Retinal pigment epithelial cell (primary cell): ENCODE results near the gene L2HGDH.
A peak's percentile ranks its signal among the peaks of the same experiment; 100 is the strongest.

Experiments used
- DNase-seq: peaks from one replicate; pipeline ENCODE4 v3.0.0-alpha.2; 2010; ENCODE audit warnings: low read depth
- H3K4me3 ChIP-seq: 2 replicates; pipeline ENCODE4 v1.5.1; 2011; ENCODE audit warnings: mild to moderate bottlenecking, low read length, control low read depth, moderate library complexity
- TF ChIP-seq, protein P1 (sequence below): conservative IDR thresholded peaks from 2 replicates; pipeline ENCODE4 v1.5.1; 2011; ENCODE audit warnings: low read depth, low read length, control low read depth, inconsistent platforms

Gene L2HGDH

DNA sequence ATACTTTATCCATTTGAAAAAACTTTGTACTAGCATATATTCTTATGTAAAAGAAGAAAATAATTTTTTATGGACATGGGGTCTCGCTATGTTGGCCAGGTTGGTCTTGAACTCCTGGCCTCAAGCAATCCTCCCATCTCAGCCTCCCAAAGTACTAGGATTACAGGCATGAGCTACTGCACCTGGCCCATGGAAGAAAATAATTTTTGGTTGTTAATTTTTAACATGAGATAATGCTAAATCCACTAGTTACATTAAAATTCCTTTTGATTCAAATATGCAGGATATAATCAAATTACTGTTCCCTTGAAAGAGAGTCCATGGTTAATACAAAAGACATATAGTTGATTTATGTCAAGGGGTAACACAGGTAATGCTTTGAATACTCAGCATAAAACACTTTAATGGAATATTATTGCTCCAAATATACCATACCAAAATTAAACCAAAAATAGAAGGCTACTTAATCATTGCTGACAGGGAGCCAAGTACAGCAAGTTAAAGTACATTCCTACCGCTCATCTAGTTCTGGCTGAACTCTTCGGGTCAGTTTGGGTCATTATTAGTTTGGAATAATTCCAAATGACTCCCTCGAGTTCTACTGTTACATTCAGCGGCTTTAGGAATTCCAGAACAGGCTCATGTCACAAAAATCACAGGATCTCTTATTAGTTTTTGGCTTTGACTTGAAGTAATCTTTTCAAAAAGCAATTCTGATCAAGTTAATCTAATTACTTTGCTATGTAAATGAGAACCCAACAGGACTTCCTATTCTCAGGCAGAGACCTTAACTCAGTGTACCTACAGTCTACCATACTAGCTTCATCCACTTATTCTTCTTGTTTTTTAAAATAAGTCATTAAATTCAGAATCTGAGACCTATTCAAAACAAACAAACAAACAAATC, 86.7 kb downstream of the L2HGDH start:
- TF ChIP-seq, protein P1, sequence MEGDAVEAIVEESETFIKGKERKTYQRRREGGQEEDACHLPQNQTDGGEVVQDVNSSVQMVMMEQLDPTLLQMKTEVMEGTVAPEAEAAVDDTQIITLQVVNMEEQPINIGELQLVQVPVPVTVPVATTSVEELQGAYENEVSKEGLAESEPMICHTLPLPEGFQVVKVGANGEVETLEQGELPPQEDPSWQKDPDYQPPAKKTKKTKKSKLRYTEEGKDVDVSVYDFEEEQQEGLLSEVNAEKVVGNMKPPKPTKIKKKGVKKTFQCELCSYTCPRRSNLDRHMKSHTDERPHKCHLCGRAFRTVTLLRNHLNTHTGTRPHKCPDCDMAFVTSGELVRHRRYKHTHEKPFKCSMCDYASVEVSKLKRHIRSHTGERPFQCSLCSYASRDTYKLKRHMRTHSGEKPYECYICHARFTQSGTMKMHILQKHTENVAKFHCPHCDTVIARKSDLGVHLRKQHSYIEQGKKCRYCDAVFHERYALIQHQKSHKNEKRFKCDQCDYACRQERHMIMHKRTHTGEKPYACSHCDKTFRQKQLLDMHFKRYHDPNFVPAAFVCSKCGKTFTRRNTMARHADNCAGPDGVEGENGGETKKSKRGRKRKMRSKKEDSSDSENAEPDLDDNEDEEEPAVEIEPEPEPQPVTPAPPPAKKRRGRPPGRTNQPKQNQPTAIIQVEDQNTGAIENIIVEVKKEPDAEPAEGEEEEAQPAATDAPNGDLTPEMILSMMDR, result no peak
- DNase-seq, result peak; percentile 96
- no peak overlapping the region for H3K4me3 ChIP-seq

DNA sequence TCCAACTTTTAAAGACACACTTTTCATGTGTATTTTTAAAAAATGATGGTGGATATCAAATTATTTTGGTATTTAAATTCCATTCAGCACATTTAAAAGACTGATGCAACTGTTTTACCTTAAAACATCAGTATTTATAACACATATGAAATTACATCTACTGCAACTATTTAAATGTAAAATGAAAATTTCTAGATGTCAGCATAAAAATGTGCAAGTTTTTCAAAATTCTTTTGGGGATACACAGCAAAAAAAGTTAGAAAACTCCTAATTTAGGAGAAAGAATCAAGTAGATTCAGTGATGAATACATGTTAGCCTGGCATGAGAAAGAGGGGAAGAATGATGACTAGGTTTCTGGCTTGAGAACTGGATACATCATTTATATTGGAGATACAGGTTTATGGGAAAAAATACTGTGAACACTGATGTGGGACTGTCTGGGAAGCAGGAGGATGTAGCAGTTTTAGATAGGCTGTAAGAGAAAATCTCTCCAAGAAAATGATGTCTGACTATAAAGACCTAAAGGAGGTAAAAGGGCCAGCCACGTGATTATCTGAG, 89.9 kb downstream of the L2HGDH start:
- DNase-seq, result no peak
- H3K4me3 ChIP-seq, result no peak overlapping the region
- TF ChIP-seq, protein P1, result no peak

DNA sequence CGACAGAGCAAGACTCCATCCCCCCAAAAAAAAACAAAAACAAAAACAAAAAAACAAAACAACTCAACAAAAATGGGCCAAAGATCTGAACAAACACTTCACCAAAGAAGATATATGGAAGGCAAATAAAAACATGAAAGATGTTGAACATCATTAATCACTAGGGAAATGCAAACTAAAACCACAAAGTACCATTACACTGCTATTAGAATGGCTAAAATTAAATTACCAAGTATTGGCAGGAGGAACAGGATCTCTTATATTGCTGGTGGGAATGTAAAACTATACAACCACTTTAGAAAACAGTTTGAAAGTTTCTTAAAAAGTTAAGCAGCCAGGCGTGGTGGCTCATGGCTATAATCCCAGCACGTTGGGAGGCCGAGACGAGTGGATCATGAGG, 93.5 kb downstream of the L2HGDH start:
- DNase-seq, result no peak
- TF ChIP-seq, protein P1, result no peak

DNA sequence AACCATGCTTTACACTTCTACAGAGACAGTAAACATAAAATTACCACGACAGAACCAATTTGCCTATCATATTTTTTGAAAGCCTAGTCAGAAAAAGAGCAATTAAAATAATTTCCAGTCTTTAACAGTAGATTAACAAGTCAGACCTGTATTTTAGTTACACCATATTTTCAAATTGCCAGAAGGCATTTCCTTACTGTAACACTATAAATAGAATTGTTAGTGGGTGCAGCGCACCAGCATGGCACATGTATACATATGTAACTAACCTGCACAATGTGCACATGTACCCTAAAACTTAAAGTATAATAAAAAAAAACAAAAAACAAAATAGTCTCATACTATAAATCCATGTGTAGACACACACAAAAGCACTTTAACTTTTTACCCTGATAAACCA, 96.6 kb downstream of the L2HGDH start:
- TF ChIP-seq, protein P1, result no peak
- no peak for DNase-seq
- H3K4me3 ChIP-seq, result no peak overlapping the region

More for the DNA sequence above, 93.5 kb downstream of the L2HGDH start:
- no peak overlapping the region for H3K4me3 ChIP-seq

DNA sequence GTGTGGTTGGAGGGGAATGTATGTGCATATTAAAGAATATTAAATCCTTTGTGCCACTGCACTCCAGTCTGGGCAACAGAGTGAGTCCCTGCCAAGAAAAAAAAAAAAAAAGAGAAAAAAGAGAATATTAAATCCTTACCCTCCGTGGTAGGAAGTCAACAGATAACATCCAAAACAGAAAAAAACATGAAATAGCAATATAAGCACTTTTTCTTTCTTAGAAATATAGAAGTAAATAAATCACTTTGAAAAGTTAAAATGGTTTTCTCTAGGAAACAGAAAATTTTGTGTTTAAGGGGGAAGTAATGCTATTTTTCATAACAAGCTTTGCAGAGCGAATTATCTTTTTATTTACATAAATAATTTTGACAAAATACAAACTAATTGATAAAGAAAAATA, 98.2 kb downstream of the L2HGDH start:
- no peak overlapping the region for H3K4me3 ChIP-seq
- TF ChIP-seq, protein P1, result no peak

DNA sequence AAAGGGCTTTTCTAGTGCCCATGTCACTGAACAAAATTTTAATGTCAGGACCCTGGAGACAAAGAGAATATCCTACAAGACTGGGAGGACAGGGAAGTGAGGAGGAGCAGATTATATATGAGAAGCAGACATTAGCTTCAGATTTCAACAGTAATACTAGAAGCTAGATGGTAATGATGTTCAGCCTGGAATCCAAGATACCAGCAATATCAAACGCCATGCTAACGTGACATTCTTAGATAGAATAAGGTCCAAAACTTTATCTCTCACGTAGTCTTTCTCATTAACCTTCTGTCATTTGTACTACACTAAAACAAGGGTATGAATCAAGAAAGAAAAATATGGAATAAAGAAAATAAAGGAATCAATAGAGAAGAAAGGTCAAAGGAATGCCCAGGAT, 99.3 kb downstream of the L2HGDH start:
- DNase-seq, result no peak
- TF ChIP-seq, protein P1, result no peak

More for the DNA sequence above, 98.2 kb downstream of the L2HGDH start:
- no peak for DNase-seq

DNA sequence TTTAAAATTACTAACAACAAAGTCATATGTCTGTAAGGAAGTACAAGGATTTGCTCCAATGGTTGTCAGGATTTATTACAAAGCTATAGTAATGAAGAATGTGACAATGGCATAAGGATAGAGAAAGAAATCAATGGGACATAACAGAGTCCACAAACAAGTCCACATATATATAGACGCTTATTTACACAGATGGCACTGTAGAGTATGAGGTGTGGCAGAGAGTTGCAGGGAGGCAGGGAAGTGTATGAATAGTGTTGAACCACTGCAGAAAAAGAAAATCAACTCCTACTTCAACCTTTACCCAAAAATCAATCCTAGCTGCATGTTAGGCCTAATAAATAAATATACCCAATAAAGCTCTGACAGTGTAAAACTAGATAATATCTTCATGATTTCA, 102.0 kb downstream of the L2HGDH start:
- TF ChIP-seq, protein P1, result no peak
- no peak overlapping the region for H3K4me3 ChIP-seq
- no peak for DNase-seq

More for the DNA sequence above, 99.3 kb downstream of the L2HGDH start:
- H3K4me3 ChIP-seq, result no peak overlapping the region
